Lower leg skin (tissue), 4 donors: ENCODE measurements around the gene NPTN. TPM values are rescaled to one million over a fixed set of nuclear protein-coding genes. Genes with fewer than 3 reads are reported as not detected.

Source experiments
- DNase-seq, 2 donors: peaks; one replicate each; pipeline ENCODE4 v3.0.0-alpha.2; 2019; ENCODE audit warnings: low spot score in 2 of 2
- H3K4me3 ChIP-seq: fragments of 200-600 bp; sonication (generic); 2 replicates; pipeline ENCODE4 v1.5.1; 2017; ENCODE audit warnings: mild to moderate bottlenecking, low read depth; ENCODE audit not compliant: poor library complexity, severe bottlenecking
- POLR2A ChIP-seq, 2 donors: fragments of 450-650 bp; IDR thresholded peaks; one replicate each; pipeline ENCODE4 v1.6.1; 2016 to 2017; ENCODE audit warnings: antibody characterized with exemption in 2 of 2, mild to moderate bottlenecking in 1 of 2, moderate library complexity in 1 of 2
- WGBS, 2 donors: methylation state at CpG; one replicate each; pipeline ENCODE4 v1.1.5; 2018; 5-methylcytosine and 5-hydroxymethylcytosine counted together
- intact Hi-C: fragments of 100-400 bp; cut with DNase I; formaldehyde crosslinking; loops from one replicate; pipeline ENCODE4 v1.15.0; 2023; ENCODE audit warnings: low total_unique reads
- total RNA-seq, 4 donors: library from RNA; depleted of rRNA; stranded (reverse); fragments of >200 nt; gene quantifications; one replicate each; pipeline ENCODE4 v1.1.0, GENCODE V29; 2016
- TF ChIP-seq, protein P1 (sequence below), 3 donors: fragments of 450-650 bp; IDR thresholded peaks; one replicate each; pipeline ENCODE4 v1.5.1; 2016; ENCODE audit warnings: antibody characterized with exemption in 3 of 3, mild to moderate bottlenecking in 3 of 3, moderate library complexity in 2 of 3

The NPTN gene
- 100 to 1,000 TPM; 124 to 181 (median 150) TPM for total RNA-seq

DNA sequence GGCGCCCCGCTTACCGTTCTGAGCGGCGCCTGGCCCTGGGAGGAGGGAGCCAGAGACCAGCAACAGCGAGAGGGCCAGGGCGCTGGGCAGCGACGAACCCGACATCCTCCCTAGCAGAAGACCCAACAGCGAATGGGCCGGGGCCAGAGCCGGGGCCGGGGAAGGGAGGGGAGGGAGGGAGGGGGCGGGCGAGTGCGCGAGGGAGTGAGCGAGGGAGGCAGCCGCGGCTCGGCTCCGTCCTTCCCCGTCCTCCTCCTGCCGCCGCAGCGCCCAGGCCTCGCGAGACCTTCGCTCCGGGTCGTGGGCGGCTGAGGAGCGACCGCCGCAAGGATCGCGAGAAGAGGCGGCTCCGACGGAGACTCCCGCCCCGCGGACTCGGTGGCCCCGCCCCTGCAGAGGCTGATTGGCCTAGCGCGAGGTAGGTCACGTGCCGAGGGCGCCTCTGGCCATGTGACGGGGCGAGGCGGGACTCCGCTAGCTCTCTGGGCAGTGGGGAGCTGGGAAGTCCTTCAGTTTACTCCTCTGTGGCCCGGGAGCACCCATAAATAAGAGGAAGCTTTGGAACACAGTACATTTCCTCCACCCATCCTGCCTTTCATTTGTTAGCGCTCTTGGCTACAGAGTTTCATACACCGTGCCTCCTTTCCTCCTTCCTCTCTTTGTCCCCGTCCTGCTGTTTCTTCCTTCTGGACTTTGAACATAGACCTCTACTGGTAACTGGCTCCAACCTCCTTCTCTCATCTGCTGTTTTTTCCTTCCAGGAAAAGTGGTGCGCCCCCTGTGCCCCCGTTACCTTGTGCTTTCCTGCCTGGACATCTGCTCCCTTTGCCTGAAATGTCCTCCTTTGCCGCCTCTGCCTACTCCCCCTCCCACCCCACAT, at the start of gene NPTN:
Gene NPTN, minus strand, starts transcription at position 279 of the 880 bp plus-strand sequence. Its CDS starts 174 bp downstream, at position 105.
- intact Hi-C loops: loop anchor here (2.0 to 10.0 kb wide), 2 partner anchors 51 to 67 kb away; partner anchors contain the start of gene CD276
- peak within 1 kb of the TSS; percentile 94 for H3K4me3 ChIP-seq
- DNase-seq: peak; percentile 98 to 99
- TF ChIP-seq, protein P1, sequence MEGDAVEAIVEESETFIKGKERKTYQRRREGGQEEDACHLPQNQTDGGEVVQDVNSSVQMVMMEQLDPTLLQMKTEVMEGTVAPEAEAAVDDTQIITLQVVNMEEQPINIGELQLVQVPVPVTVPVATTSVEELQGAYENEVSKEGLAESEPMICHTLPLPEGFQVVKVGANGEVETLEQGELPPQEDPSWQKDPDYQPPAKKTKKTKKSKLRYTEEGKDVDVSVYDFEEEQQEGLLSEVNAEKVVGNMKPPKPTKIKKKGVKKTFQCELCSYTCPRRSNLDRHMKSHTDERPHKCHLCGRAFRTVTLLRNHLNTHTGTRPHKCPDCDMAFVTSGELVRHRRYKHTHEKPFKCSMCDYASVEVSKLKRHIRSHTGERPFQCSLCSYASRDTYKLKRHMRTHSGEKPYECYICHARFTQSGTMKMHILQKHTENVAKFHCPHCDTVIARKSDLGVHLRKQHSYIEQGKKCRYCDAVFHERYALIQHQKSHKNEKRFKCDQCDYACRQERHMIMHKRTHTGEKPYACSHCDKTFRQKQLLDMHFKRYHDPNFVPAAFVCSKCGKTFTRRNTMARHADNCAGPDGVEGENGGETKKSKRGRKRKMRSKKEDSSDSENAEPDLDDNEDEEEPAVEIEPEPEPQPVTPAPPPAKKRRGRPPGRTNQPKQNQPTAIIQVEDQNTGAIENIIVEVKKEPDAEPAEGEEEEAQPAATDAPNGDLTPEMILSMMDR (IDR thresholded peaks at IDR 0.05): no peak
- TF ChIP-seq POLR2A (IDR thresholded peaks at IDR 0.05): no peak
- 1 to 2% methylated on average over 33 to 46 of the region's 62 CpGs for WGBS, 2 donors

DNA sequence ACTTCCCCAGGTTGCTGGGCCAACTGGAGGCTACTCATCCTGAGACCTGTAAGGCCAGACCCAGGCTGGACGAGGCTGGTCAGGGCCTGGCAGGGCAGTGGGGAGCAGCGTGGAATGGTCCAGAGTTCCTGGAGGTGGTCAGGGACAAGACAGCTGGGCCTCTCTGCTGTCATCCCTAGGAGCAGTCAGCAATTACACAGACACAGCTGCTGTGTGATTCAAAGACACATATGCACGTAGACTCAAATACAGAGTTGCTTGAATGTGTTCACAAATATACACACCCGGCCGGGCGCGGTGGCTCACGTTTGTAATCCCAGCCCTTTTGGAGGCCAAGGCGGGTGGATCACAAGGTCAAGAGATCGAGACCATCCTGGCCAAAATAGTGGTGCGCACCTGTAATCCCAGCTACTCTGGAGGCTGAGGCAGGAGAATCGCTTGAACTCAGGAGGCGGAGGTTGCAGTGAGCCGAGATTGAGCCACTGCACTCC, 49.5 kb upstream of the NPTN start:
- intact Hi-C loops: loop anchor here (5.0 to 10.0 kb wide), 2 partner anchors 48 to 785 kb away; partner anchors contain the start of gene NPTN
- peak in 1 of 2 donors; percentile 80 for DNase-seq
- TF ChIP-seq, protein P1 (IDR thresholded peaks at IDR 0.05): no peak
- TF ChIP-seq POLR2A (IDR thresholded peaks at IDR 0.05): no peak
- H3K4me3 ChIP-seq: no peak overlapping the region
- WGBS, 2 donors: 77 to 83% methylated on average over 13 to 14 of the region's 14 CpGs

DNA sequence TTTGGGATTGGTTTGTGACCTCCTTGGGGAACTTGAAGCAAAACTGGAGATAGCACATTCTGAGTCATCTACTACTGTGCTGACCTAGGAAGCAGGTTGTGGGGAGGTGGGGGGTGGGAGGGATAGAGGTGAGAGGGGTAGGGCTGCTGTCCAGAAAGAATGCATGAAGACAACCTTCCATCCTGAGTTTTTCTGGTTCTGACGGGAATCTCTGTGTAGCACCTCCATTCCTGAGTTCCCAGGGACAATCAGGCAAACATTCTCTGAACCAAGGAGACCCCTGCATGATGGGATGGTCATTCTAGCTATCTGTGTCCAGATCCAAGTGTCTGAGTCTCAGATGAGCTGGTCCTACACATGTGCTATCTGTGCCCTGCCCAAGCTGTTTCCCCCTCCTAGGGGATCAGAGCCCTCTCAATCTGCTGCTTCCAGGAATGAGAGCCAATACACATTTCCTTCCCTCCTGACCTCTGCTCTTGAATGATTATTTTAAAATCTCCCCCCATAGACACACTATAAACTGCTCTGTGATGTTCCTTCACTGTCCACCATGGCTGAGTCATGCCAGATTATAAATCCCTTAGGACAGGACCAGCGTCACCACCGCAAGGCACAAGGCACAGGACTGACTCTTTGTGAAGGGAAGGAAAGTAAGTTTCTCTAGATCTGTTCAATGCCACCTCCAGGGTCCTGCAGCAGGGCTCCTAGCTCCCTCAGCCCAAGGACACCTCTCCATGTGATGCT, 48.8 kb upstream of the NPTN start:
- peak in 1 of 2 donors; percentile 79 for DNase-seq
- WGBS, 2 donors: 65 to 72% methylated on average over 3 of the region's 3 CpGs
- intact Hi-C loops: loop anchor here (5.0 to 10.0 kb wide), 2 partner anchors 47 to 785 kb away; partner anchors contain the start of gene NPTN
- H3K4me3 ChIP-seq: no peak overlapping the region
- TF ChIP-seq, protein P1 (IDR thresholded peaks at IDR 0.05): no peak
- no peak for TF ChIP-seq POLR2A (IDR thresholded peaks at IDR 0.05)

DNA sequence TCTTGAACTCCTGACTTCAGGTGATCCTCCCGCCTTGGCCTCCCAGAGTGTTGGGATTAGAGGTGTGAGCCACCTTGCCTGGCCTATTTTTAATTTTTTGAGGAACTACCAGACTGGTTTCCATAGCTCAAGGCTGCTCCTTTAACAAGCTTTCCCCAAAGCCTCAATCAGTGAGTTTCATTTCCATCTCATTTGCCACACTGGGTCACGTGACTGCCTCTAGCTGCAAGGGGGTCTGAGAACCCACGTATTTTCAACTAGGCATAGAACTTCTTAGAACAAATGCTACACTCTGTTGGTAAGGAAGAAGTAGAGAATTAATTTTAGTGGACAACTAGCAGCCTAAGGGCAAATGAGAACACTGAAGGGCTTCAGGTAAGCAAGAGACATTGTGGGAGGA, 47.9 kb upstream of the NPTN start:
- no peak overlapping the region for H3K4me3 ChIP-seq
- 75 to 79% methylated on average over 3 of the region's 3 CpGs for WGBS, 2 donors
- no peak for DNase-seq
- intact Hi-C loops: loop anchor here (5.0 to 10.0 kb wide), 2 partner anchors 46 to 786 kb away; partner anchors contain the start of gene NPTN
- TF ChIP-seq, protein P1 (IDR thresholded peaks at IDR 0.05): no peak
- TF ChIP-seq POLR2A (IDR thresholded peaks at IDR 0.05): no peak

GRCh38 chr15:73680549-73680948, 47.4 kb upstream of the NPTN start:
- no peak overlapping the region for H3K4me3 ChIP-seq
- TF ChIP-seq, protein P1 (IDR thresholded peaks at IDR 0.05): no peak
- no peak for TF ChIP-seq POLR2A (IDR thresholded peaks at IDR 0.05)
- no peak for DNase-seq
- 86 to 87% methylated on average over 2 of the region's 2 CpGs for WGBS, 2 donors
- intact Hi-C loops: loop anchor here (5.0 to 10.0 kb wide), 2 partner anchors 46 to 787 kb away; partner anchors contain the start of gene NPTN
